Right renal pelvis (tissue), 4 donors: ENCODE results near the gene BUB1B. TPM values are rescaled to one million over a fixed set of nuclear protein-coding genes. Genes with fewer than 3 reads are reported as not detected.

Experiments used
- DNase-seq, 4 donors: peaks; one replicate each; pipeline ENCODE4 v3.0.0-alpha.2; 2013; ENCODE audit warnings: low read depth in 4 of 4, low spot score in 3 of 4, missing footprints in 1 of 4
- polyA plus RNA-seq, 4 donors: library from polyadenylated mRNA; unstranded; fragments of 120-200 nt; gene quantifications; one replicate each; pipeline ENCODE4 v1.2.1, GENCODE V29; 2013; ENCODE audit not compliant: insufficient read length in 4 of 4

The BUB1B gene
- polyA plus RNA-seq, 4 donors = 27.1 to 31.3 (median 29.6) TPM

- DNase-seq = no peak
These were observed 14.3 kb downstream of the BUB1B start for GRCh38 chr15:40175160-40175559.

DNA sequence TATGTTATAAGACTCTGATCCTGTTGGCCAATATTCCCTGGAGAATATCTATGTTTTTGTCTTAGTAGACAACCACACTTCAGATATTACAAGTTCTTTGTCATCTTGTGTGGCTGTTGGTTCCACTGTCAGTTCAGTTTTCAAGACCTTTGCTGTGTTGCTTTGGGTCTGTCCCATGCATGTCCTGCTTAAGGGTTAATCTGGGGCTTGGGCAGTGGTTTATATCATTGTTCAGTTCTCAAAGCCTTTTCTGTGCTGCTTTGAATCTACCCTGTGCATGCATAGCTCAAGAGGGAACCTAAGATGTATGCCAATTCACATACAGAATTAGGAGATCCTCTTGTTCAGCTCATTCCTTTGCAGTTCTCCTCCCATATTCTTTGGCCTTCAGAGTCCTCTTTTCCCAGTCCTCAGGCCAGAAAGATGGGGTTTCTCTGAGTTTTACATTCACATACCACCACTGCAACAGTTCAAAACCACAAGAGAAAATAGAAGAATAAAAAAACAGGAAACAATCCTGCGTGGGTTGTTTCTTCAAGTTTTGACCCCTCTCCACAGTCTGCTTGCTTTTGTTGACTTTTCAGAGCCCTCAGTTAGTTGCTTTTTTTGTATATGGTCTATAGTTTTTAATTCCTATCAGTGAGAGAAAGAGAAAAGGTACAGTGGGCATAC is 21.6 kb downstream of the BUB1B start:
- DNase-seq = no peak

- DNase-seq = no peak
These were observed 23.0 kb downstream of the BUB1B start for GRCh38 chr15:40183636-40184463.

GRCh38 chr15:40190591-40190990 is 29.7 kb downstream of the BUB1B start:
- no peak for DNase-seq

- DNase-seq = no peak
These were observed 32.1 kb downstream of the BUB1B start for GRCh38 chr15:40192942-40193341.

GRCh38 chr15:40197434-40197833 is 36.6 kb downstream of the BUB1B start:
- no peak for DNase-seq

DNA sequence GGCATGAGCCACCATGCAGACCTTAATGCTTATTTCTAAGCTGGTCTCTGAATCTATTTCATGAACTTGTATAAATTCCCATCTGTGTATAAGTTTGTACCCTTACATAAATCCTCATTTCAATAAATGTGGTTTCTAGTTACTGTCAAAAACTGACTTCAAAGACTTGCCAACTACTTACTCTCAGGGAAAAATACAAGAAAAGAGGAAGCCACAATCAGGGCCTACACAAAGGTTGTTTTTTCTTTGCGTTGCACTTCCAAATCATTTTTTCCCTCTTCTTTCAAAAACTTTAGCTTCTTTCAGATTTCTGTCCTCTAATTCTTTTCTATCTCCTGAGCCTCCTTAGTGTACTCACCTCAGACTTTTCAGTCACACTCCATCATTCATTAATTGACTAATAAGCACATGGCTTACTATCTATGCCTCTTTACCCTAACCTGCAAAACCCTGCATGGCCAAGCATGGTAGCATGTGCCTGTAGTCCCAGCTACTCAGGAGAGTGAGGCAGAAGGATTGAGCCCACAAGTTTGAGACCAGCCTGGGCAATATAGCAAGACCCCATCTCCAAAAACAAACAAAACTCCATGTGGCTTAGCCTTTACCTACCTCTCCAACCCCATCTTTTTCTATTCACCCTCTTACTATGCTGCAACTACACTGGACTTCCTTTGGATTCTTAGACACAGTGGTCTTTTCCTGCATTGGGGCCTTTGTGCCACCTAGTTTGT is 37.7 kb downstream of the BUB1B start:
- DNase-seq = no peak

- no peak for DNase-seq
These were observed 43.2 kb downstream of the BUB1B start for GRCh38 chr15:40204100-40204499.

GRCh38 chr15:40217166-40217824 is 56.4 kb downstream of the BUB1B start:
- peak; percentile 60 to 77 (median 70) for DNase-seq

DNA sequence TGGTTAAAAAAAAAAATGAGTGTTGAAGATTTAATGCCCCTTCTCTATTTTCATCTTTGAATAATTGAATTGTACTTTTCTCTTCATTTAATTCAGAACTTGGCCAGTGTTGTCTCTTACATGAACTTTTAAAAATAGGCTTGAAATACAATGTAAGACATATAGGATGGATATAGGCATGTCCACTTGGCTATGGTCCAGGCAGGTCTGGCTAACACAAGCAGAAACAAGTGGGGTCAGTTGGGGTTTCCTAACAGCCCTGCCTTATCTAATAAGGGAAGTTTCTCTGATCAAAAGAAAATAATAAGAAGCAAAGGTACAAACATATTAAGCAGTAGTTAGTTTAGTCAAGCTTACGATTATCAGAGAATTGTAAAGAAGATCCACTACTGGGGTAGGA is 58.9 kb downstream of the BUB1B start:
- no peak for DNase-seq

GRCh38 chr15:40222131-40222530 is 61.3 kb downstream of the BUB1B start:
- no peak for DNase-seq

DNA sequence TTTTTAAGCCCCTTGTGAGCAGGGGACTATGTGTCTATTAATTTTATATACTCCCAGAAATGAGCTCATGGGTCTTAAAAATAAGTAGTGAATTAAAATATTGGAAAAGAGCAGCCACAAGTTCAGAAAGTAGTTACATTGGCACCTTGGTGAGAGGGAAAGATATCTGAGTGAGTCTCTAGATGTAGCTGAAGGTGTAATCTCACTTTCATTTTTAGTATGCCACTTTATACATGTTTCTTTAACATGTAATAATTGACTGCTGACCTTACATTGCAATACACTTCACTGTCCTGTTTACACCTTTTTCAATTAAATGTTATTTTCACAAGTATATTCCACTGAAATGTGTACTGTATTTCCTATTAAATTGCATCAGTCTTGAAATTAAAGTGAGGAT is 65.9 kb downstream of the BUB1B start:
- DNase-seq = no peak

GRCh38 chr15:40229316-40229715 is 68.4 kb downstream of the BUB1B start:
- no peak for DNase-seq

- DNase-seq = no peak
These were observed 69.1 kb downstream of the BUB1B start for GRCh38 chr15:40229956-40230355.

GRCh38 chr15:40232625-40233070 is 71.8 kb downstream of the BUB1B start:
- DNase-seq = no peak

- no peak for DNase-seq
These were observed 73.1 kb downstream of the BUB1B start for GRCh38 chr15:40233727-40234577.

GRCh38 chr15:40234783-40235182 is 73.9 kb downstream of the BUB1B start:
- no peak for DNase-seq

- no peak for DNase-seq
These were observed 74.5 kb downstream of the BUB1B start for GRCh38 chr15:40235201-40235885.
